Islet of Langerhans (tissue), 1 donor: ENCODE results near the gene GOLGA2.
A peak's percentile ranks its signal among the peaks of the same experiment; 100 is the strongest.
"Not testable (repeated sequence)": the region's sequence is repeated elsewhere in the genome, so short reads cannot be mapped to it uniquely, and the experiment has no call there.

Experiments
- FAIRE-seq: peaks from one replicate; lab custom pipeline; 2011; peaks lifted over from hg19 to GRCh38; lab: Jason Lieb, UNC

Gene GOLGA2

DNA sequence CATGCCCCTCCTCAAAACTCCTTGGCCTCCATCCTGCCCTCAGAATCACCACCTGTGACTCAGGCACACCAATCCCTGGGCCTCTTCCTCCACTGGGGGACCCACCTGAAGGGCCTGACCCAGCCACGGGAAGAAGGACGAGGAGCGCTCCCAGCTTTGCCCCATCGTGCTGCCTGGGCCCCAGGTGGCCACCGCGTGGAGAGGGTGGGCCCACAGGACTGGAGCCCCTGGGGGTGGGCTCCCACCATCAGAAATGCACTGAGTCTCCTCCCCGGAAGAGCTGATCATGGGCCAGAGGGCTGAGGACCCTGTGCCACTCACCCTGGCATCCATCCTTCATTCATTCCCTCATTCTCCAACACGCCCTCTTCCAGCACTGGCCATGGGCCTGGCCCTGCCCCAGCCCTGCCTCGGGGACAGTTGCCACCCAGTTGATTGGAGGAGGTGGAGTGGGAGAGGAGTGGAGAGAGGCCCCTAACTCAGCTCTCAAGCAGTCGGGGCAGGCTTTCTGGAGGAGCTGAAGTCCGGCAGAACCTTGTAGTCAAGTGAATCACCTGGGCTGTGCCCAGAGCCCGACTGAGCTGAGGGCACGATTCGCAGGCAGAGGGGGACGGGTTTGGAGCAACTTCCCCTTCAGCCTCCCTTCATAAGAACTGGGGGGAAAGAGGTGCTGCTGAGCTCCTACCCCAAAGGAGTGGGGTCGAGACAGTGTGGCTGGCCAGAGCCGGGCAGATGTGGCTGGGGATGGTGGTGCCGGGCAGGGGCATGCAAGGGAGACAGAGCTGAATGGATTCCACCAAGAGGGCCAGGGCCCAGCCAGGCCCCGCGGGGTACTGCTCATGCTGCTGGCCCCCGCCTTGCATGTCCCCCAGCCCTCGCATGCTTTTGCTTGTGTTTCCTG, 43.0 kb downstream of the GOLGA2 start:
- no peak for FAIRE-seq

- FAIRE-seq: no peak
Measured at GRCh38 chr9:128231638-128232527, 43.9 kb downstream of the GOLGA2 start.

GRCh38 chr9:128230897-128231296, 44.9 kb downstream of the GOLGA2 start:
- FAIRE-seq: not testable (repeated sequence)

DNA sequence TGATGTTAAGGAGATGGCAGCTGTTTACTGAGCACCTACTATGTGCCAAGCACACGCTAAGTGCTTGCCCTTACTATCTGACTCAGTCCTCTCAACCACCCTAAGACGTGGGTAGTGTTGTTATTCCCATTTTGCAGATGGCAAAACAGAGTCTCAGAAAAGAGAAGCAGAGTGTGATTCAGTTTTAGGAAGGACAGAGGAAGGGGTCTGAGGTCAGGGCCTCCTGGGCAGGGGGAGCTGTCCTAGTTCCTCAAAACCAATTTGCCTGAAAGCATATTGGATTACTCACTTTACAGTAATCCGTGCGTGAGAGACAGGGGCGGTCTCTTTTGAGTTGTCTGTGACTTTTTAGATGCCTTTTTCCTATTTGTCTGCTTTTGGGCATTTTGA, 49.4 kb downstream of the GOLGA2 start:
- no peak for FAIRE-seq

DNA sequence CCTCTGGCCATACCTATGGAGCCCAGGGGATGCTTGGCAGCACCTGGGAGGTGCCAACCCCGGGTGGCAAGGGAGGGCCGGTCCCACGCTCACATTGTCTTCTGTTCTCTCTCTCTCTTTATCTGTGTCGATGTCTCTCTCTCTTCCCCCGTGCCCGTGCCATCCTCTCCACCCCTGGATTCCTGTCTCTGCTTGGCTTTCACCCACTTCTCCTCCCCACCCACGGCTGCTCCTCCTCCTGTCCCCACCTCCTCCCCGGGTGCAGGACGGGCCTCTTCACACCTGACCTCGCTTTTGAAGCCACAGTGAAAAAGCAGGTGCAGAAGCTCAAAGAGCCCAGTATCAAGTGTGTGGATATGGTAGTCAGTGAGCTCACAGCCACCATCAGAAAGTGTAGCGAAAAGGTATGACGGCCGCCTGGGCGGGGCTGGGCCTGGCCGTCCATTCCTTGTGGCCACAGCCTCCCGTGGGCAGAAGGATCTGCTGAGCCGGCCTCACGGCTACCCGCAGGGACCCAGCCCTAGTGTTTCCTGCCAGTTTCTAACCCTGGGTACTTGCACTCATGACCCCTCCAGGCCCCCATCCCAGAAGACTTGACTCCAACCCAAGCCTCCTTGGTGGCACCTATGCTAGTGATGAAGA, 49.9 kb downstream of the GOLGA2 start:
- FAIRE-seq: no peak

DNA sequence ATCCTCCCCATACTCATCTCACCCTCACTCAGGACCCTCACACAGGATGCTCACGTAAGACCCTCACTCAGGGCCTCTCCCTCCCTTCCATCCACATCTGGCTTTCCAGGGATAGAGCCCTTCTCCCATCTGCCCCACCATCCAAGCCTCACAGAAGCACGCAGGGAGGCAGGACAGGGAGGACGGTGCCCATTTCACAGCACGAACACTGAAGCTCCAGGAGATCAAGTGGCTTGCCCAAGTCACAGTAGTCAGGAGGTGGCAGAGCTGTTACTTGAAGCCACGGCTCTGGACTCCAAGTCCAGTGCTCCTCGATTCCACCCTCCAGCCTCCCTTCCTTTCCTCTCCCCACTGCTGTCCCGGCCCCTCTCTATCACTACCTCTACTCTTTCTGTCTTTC, 50.9 kb downstream of the GOLGA2 start:
- FAIRE-seq: no peak

DNA sequence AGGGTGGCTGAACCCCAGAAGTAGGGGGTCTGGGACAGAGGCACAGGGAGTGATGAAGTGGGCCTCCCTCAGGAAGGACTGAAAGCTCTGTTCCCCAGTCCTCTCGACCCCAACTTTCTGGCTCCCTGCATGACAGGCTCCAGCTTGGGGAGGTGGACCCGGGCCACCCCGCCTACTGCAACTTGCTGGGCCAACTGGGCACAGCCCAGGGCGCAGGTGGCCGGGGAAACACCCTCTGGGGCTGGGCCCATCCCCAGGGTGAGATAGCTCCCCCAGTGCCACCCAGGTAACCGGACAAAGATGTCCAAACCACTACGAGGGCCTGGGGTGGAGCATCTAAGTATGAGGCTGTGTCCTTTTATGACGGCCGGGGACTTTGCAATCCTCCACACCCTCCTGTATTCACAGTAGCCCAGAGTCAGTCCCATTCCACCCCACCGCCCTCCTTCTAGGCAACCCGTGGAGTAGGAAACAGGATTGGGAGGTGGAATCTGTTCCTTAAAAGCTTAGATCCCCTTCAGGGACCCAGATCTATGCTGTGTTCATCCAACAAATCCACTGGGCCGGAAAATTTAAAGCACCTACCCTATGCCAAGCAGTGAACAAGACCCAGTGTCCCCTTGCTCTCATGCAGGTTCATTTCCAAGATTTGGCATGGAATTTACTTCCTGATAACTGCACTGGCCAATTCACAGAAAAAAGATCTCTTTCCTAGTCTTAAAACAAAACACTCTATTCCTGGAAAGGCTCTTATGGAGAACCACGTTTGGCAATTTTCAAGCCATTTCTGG, 52.7 kb downstream of the GOLGA2 start:
- FAIRE-seq: no peak

DNA sequence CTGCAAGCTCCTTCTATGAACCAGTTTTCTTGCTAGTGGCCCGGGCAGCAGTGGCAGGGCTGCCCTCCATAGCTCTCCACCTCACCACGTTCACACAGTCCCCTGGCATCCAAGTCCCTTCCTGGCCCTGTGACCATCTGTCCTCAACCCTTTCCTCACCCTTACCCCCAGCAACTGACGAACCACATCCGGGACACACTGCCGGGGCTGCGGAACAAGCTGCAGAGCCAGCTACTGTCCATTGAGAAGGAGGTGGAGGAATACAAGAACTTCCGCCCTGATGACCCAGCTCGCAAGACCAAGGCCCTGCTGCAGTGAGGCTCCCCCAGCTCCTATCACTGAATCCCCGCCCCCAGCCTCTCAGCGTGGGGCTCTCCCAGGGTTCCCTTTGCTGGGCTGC, 53.8 kb downstream of the GOLGA2 start:
- no peak for FAIRE-seq

GRCh38 chr9:128219831-128220230, 56.0 kb downstream of the GOLGA2 start:
- FAIRE-seq: no peak

DNA sequence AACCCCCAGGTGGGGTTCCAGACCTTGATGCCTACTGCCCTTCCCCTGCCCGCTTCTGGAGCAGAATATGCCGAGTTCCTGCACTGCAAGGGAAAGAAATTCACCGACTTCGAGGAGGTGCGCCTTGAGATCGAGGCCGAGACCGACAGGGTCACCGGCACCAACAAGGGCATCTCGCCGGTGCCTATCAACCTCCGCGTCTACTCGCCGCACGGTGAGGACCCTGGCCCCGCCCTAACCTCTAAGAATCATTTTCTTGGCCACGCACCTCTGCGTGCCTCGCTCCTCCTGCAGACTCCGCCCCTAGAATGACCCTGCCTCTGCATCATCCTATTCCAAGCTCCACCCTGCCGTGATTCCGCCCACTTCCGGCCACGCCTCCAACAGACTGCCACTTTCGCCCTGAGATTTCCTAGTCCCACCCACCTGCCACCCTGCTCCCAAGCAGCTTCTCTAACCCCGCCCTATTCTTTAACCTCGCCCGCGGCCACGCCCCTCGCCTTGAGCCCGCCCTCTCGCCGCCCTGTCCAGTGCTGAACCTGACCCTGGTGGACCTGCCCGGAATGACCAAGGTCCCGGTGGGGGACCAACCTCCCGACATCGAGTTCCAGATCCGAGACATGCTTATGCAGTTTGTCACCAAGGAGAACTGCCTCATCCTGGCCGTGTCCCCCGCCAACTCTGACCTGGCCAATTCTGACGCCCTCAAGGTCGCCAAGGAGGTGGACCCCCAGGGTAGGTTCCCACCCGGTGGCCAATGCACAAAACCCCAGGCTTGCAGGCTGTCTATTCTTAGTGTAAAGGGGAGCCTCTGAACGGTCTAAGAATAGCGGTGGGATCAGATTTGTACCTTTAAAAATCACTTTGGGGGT, 57.1 kb downstream of the GOLGA2 start:
- peak; percentile 13 for FAIRE-seq

GRCh38 chr9:128218172-128218517, 57.7 kb downstream of the GOLGA2 start:
- FAIRE-seq: no peak

DNA sequence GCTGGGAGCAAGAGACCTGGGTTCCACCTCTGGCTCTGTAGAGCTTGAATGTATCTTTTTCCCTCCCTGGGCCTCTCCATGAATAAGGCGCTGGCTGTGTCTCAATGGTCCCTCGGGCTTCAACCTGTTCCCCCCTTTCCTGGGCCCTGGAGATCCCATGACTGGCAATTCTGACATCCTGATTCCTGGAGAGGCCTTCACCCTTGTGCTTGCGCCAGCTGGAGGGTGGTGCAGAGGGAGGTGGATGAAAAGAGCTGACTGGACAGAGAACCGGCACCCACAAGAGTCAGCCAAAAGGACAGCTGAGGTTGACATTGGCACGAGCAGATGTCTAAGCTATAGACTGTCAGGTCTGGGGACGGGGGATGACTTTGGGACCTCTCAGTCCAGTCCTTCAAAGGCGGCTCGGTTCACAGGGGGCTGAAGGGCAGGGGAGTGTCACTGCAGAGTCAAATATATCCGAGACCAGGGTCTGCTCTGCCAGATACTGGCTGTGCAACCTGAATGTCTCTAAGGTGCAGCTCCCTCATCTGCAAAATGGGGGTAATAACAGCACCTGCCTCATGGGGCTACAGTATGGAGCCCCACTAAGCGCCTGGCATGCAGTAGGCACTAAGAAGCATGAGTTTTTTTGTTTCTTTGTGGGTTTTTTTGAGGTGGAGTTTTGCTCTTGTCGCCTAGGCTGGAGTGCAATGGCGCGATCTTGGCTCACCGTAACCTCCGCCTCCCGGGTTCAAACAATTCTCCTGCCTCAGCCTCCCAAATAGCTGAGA, 58.8 kb downstream of the GOLGA2 start:
- FAIRE-seq: no peak

- no peak for FAIRE-seq
Measured at GRCh38 chr9:128215491-128216409, 60.1 kb downstream of the GOLGA2 start.

DNA sequence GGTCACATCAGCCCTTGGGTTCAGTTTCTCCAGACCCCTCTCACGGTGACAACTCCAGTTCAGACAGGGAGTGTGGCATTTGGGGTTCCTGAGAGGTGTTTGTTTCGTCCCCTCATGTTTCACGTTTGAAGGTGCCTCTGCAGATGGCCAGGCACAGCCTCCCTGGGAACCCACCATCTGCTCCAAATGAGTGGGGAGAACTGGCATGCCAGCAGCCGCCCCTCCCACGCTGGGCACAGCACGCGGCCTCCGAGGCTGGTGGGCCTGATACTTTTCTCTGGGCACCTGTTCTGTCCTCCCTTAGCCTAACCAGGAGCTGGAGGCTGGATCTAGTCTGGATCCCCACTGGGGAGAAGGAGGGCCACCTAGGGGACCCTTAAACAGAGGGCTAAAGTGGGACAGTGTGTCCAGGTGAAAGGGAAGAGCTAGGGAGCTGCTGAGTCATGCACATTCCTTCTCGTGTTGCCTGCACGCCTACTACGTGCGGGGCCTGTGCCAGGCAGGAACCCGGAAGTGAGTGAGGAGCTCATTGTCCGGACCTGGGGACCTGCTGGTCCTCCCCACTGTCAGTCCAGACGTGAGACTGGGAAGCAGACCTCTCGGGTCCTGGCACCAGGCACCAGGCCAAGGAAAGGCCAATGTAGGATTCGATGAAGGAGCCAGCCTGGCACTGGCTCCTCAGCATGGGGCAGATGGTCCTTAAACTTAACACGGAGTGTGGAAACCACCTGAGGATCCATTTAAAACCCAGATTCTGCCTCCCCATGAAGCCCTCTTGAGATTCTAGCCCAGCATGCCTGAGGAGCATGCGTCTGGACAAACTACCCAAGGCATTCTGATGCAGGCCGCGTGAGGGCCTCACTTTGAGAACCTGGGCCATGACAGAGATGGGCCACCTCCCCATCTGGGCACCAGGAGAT, 61.0 kb downstream of the GOLGA2 start:
- no peak for FAIRE-seq

- FAIRE-seq: no peak
Measured at GRCh38 chr9:128213746-128214497, 61.9 kb downstream of the GOLGA2 start.

- no peak for FAIRE-seq
Measured at GRCh38 chr9:128211981-128212281, 63.9 kb downstream of the GOLGA2 start.

- no peak for FAIRE-seq
Measured at GRCh38 chr9:128211186-128211980, 64.4 kb downstream of the GOLGA2 start.
